KOPT-K1 (cell line): ENCODE measurements around the gene GAL3ST3.
A peak's percentile ranks its signal among the peaks of the same experiment; 100 is the strongest.
"Not testable (repeated sequence)": the region's sequence is repeated elsewhere in the genome, so short reads cannot be mapped to it uniquely, and the experiment has no call there.

Source experiments
- H3K27ac ChIP-seq: fragments of 200-600 bp; sonication (generic); 2 replicates; pipeline ENCODE4 v1.5.1; 2016; ENCODE audit warnings: antibody characterized with exemption, mild to moderate bottlenecking, low read depth, low read length; ENCODE audit not compliant: poor library complexity, severe bottlenecking
- H3K36me3 ChIP-seq: fragments of 200-600 bp; sonication (generic); 2 replicates; pipeline ENCODE4 v1.5.1; 2017; ENCODE audit warnings: antibody characterized with exemption, mild to moderate bottlenecking, low read length, moderate library complexity; ENCODE audit not compliant: insufficient read depth
- H3K9me3 ChIP-seq: fragments of 200-600 bp; sonication (generic); 2 replicates; pipeline ENCODE4 v1.5.1; 2017; ENCODE audit warnings: antibody characterized with exemption, low read length, mild to moderate bottlenecking; ENCODE audit not compliant: insufficient read depth, poor library complexity, severe bottlenecking

GAL3ST3 gene

GRCh38 chr11:66014804-66015453, 34.0 kb downstream of the GAL3ST3 start:
- Histone ChIP-seq H3K9me3 (no peaks in the 10 kb centered on the region), H3K36me3 (no peaks in the 10 kb centered on the region), H3K27ac (no peak overlapping the region)

GRCh38 chr11:66013762-66014100, 35.2 kb downstream of the GAL3ST3 start:
- Histone ChIP-seq H3K27ac (no peak overlapping the region), H3K9me3 (no peaks in the 10 kb centered on the region), H3K36me3 (no peaks in the 10 kb centered on the region)

GRCh38 chr11:66012946-66013761, 35.8 kb downstream of the GAL3ST3 start:
- Histone ChIP-seq H3K9me3 (no peaks in the 10 kb centered on the region), H3K27ac (no peak overlapping the region), H3K36me3 (no peaks in the 10 kb centered on the region)

- H3K9me3 ChIP-seq, result no peaks in the 10 kb centered on the region
- H3K27ac ChIP-seq, result no peak overlapping the region
Measured at GRCh38 chr11:66012371-66012945, 36.5 kb downstream of the GAL3ST3 start.

GRCh38 chr11:66011785-66012303, 37.1 kb downstream of the GAL3ST3 start, which contains the start of gene CST6:
TSS of gene CST6 (plus strand) at chr11:66012008. CDS start at chr11:66012045, 37 bp downstream.
- H3K36me3 ChIP-seq, result 0 out of 2 replicates have a peak, but pooled peaks cover under 1% of the 10 kb centered on the region
- H3K9me3 ChIP-seq, result no peaks in the 10 kb centered on the region
- no peak within 1 kb of the TSS for H3K27ac ChIP-seq

More at GRCh38 chr11:66012371-66012945, 36.5 kb downstream of the GAL3ST3 start:
- H3K36me3 ChIP-seq, result no peaks in the 10 kb centered on the region

- Histone ChIP-seq H3K36me3 (0 out of 2 replicates have a peak, but pooled peaks cover 6% of the 10 kb centered on the region), H3K27ac (no peak overlapping the region), H3K9me3 (no peaks in the 10 kb centered on the region)
Measured at GRCh38 chr11:66011239-66011784, 37.6 kb downstream of the GAL3ST3 start.

GRCh38 chr11:66010036-66010435, 38.9 kb downstream of the GAL3ST3 start:
- H3K27ac ChIP-seq, H3K9me3 ChIP-seq: not testable (repeated sequence)
- H3K36me3 ChIP-seq, result peaks cover 18% of the 10 kb centered on the region

GRCh38 chr11:66008468-66009101, 40.4 kb downstream of the GAL3ST3 start:
- Histone ChIP-seq H3K27ac (no peak overlapping the region), H3K9me3 (no peaks in the 10 kb centered on the region), H3K36me3 (peaks cover 33% of the 10 kb centered on the region)

GRCh38 chr11:66008095-66008467, 40.9 kb downstream of the GAL3ST3 start:
- Histone ChIP-seq H3K36me3 (peaks cover 36% of the 10 kb centered on the region), H3K27ac (no peak overlapping the region), H3K9me3 (no peaks in the 10 kb centered on the region)

GRCh38 chr11:66007201-66007634, 41.7 kb downstream of the GAL3ST3 start:
- H3K9me3 ChIP-seq, result no peaks in the 10 kb centered on the region
- peaks cover 36% of the 10 kb centered on the region for H3K36me3 ChIP-seq
- peak overlapping the region; percentile 58 for H3K27ac ChIP-seq

GRCh38 chr11:66006891-66007176, 42.1 kb downstream of the GAL3ST3 start:
- Histone ChIP-seq H3K27ac (peak overlapping the region; percentile 58), H3K36me3 (peaks cover 36% of the 10 kb centered on the region), H3K9me3 (no peaks in the 10 kb centered on the region)

GRCh38 chr11:66006134-66006890, 42.6 kb downstream of the GAL3ST3 start:
- H3K27ac ChIP-seq, result peak overlapping the region; percentile 58
- H3K36me3 ChIP-seq, result peaks cover 36% of the 10 kb centered on the region

GRCh38 chr11:66004186-66004585, 44.8 kb downstream of the GAL3ST3 start:
- H3K9me3 ChIP-seq, result no peaks in the 10 kb centered on the region
- H3K36me3 ChIP-seq, result peaks cover 50% of the 10 kb centered on the region
- H3K27ac ChIP-seq, result no peak overlapping the region

More at GRCh38 chr11:66006134-66006890, 42.6 kb downstream of the GAL3ST3 start:
- H3K9me3 ChIP-seq, result no peaks in the 10 kb centered on the region

- H3K9me3 ChIP-seq, result no peaks in the 10 kb centered on the region
- peak overlapping the region; percentile 87 for H3K27ac ChIP-seq
- H3K36me3 ChIP-seq, result peaks cover 59% of the 10 kb centered on the region
Measured at GRCh38 chr11:66003291-66003690, 45.7 kb downstream of the GAL3ST3 start.
